HG03521 (cell line): Measurements from ENCODE around the gene CDH4.
"Not testable (repeated sequence)": the region's sequence is repeated elsewhere in the genome, so short reads cannot be mapped to it uniquely, and the experiment has no call there.

Experiments
- ATAC-seq: cut with Tn5 transposase; IDR thresholded peaks from one replicate; pipeline ENCODE4 v1.9.1; 2021; ENCODE audit warnings: mild to moderate bottlenecking, moderate library complexity; ENCODE audit not compliant: unreplicated experiment

Gene CDH4

DNA sequence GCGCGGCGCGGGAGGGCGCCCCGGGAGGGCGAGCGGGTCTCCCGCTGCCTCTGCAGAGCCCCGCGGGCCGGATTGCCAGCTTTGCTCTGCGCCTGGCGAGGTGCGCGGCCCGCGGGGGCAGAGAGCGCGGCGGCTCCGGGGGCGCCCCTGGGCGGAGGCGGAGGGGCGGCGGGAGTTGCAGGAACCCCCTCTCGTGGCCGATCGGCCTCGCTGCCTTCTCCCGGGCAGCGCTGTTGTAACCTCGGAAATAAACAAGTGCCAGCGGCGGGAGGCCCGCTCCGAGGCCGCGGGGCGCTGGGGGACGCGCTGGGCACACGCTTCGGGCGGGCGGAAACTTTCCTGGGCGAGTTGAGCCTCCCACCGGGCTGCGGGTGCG, 1.2 kb downstream of the CDH4 start:
- no peak for ATAC-seq

DNA sequence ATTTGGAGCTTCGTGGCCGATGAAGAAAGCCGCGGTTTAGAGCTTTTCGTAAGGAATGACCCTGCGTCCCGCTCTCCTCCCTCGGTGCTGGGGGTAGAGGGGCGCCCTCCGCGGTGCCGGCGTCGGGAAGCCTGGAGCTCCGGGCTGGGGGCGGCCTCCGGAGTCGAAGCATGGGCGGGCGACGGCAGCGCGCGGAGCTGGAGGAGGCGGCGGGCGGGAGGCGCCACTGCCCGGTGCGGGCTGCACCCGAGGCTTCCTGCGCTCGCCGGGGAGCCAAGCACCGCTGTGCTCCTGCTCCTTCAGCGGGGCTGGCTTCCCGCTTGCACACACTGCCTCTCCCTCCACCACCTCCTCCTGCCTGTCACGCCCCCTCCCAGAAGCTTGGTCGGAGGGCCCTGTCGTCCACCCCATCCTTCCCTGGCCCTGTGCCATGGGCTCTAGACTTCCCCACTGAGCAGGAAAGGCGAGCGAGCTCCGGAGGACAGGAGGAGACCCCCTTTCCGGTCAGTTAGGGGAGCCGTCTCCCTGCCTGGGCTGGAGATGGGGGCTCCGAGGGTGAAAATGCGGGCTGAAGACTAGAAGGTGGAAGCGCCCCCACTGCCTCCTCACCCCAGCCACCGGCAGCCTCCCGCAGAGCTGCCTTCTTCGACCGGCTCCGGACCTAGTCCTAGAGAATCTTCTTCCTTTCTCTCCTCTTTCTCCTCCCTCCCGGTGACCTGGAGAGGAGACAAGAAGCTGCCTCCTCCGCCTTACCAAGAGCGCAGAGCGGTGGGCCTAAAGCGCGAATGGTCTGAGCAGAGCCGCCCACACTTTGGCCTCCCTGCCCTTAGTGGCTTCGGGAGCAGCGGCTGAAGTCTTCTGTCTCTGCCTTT, 1.8 kb downstream of the CDH4 start:
- ATAC-seq = no peak

DNA sequence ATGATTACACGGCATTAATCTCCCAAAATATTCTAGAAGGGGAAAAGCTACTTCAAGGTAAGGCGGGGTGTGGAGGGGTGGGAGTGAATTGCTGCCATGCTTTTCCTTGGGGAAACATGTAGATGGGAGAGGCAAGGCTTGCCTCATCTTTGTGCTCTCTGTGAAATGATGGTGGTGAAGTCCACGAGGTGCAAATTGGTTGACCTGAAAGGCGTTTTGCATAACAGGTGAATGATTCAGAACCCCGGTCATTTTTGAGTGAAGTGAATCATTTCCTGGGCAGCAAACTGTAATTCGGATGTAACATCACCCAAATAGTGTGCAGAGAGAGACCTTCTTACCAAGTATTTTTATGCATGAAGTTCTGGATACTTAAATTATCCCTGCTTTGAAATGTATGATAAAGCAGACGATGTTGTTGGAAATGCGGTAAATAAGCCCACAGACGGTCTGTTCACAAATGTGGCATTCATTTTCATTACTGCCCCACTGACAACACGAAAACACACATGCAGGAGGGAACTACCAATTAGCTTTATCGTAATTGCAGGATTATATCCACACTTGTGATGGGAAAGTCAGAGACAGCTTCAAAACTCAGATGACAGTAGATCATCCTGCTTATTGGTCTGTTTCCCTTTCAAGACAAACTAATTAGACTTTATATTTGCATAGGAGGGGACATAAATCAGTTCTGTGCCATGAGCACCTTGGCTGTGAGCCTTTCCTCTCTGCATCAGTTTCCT, 3.0 kb downstream of the CDH4 start:
- no peak for ATAC-seq

DNA sequence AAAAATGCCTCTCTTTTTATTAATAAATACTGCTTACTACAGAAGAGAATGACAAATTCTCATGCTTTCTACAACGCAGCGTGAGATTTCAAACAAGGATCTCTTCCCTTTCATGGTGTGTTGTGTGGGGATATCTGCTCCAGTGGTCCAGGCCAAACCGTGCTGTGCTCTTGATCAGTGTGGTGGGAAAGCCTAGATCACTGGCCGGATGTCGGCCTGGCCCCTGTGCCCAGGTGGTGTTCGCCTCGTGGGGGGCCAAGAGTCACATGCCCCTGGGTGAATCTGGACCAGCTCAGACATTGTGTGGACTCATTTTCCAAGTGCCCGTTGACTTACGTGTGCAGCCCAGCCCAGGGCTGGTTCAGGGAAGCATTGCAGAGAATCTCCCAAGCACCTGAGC, 4.3 kb downstream of the CDH4 start:
- ATAC-seq = no peak

DNA sequence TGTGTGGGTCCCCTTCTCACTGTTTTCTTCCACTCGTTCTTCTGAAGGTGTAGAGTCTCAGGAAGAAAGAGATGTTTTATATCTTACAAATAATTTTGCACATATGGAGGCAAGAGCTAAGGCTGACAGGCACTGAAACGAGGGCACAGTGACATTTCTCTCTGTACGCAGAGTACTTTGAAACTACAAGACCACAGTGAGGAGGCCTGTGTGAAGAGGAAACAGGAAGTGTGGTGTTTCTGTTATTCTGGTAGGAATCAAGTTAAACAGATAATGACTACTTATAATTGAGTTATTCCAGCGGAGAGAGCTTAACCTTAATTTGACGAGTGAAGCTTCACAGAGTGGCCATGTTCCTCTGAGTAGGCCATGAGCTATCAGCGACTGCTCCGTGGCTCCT, 4.8 kb downstream of the CDH4 start:
- ATAC-seq = no peak

DNA sequence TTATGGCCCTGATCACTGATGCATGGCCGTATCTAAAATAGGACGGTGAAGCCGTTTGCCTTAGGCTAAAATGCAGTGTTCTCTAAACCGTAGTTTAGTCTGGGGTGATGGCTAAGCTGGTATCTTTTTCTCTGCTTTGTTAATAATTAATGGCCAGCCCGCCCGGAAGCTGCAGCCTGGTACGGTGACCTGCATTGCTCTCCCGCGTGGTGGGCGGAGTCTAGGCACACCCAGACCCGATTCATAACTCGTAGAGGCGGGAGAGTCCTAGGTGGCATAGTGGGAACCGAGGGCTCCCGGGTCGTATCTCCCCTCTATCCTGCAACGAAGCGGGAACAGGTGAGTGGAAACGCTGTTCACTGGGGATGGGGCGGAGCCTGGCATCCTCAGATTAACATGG, 5.5 kb downstream of the CDH4 start:
- ATAC-seq = no peak

DNA sequence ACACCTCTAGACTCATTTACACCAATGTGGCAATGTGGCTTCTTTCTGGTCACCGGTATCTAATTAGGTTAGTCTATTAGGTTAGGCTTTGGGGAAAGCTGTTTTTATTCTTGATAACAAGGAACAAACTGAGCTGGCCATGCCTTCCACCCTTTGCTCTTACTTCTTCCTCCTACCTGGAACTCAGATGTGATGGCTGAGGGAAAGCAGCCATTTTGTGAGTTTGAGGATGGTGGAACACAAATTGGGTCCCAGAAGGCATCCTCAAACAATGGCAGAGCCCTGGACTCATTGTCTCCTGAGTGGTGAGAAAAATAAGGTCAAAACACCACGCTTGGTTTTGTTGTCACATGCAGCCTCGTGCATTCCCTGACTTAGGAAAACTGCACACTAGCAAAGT, 7.7 kb downstream of the CDH4 start:
- ATAC-seq = no peak

DNA sequence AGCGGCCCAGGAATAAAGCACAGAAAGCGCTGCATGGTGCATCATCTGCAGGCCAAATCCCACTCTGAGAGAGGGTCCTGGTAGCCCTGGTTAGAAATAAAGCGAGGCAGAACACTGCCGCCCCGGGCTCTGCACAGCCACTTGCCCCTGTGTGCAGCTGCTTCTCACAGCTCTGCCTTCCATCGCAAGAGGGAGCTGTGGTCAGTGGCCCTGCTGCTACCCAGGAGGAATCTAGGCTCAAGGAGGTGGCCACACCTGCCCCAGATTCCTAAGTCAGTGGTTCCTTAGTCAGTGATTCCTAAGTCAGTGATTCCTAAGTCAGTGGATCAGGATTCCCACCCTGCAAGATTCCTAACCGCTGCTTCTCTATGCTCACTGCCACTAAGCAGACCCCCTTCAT, 8.8 kb downstream of the CDH4 start:
- no peak for ATAC-seq

DNA sequence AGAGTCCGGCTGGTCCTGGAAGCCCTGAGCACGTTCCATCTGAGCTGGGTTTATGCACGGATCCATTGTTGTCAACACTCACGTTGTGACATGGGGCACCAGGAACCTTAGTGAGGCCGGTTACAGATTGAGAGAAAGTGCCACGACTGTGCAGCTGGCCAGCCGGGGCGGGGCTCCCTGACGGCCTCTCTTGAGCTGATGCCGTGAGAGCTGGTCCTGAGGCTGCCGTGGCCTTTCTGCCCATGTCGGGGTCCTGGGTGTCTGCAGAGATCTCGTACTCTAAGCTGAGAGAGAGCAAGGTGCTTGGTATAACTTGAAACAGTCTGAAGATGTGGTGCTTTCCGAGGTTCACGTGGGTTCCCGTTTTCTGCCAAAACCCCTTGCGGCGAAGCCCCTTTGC, 10.0 kb downstream of the CDH4 start:
- ATAC-seq = no peak

DNA sequence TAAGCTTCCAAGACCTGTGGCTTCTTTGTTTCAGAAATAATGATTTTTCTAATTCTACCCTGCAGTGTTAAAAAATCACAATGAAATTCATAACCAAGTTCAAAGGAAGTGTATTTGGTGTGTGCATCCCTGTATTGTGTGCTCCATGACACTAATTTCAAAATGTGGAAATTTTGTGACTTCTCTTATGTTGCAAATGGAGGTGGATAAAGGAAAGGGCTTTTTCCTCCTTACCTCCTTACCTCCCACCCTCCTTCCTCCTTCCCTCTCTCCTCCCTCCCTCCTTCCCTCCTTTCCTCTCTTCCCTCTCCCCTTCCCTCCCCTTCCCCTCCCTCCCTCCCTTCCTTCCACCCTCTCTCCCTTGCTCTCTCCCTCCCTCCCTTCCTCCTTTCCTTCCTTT, 10.5 kb downstream of the CDH4 start:
- ATAC-seq = no peak

DNA sequence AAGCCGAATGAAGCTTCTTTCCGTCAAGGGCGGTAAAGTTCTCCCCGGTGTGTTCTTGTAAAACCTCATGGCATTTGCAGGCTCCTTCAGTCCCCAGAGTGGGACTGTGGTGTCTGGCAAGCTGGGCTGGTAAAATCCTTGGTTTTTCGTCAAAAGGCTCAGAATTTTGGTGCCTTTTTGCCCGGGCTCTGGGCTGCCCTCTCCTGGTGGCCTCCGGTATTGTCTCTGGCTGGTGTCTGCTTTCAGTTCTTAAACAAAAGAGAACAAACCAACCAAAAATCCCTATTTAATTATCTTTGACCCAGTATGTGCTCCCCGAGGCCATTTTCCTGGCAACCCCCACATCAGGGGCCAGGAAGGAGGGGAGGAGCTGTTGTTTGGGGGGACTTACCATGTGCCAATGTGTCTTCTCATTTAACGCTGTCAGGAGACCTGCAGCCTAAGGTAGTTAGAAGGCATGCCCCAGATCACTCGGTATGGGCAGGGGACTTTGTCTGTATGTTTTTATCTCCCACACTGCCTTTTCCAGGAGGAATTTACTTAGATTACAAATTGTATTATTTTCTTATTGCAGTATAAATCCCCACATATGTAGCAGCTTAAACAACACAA, 11.1 kb downstream of the CDH4 start:
- no peak for ATAC-seq

DNA sequence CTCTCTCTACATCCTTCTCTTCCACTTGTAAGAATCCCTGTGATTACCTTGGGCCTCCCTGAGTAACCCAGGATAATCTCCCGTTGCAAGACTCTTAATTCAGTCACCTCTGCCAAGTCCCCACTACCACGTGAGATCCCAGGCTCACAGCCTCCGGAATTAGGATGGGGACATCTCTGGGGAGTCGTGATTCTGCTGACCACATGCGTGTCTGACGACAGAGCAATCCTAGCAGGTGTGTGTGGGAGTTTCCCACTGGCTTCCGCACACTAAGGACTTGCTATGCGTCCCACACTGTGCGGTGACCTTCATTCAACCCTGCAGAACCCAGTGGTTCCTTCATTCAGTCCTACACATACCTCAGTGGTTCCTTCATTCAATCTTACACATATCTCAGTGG, 11.9 kb downstream of the CDH4 start:
- no peak for ATAC-seq

DNA sequence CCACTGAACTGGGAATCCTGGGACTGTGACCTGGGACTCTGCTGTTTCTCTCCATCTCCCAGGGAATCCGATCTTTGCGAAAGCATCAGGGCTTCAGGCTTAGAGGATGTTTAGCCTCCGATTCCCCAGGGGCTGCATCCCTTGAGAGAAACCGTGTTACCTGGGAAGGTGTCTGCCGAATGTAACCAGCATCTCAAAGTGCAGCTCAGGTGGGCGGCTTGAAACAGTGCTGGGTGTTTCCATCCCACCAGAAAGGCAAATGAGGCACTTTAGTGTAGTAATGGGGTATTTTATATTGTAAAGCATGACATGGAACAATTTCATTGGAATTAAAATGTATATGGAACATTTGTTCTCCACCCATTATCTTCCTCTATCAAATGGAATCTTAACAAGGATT, 15.2 kb downstream of the CDH4 start:
- ATAC-seq = no peak

DNA sequence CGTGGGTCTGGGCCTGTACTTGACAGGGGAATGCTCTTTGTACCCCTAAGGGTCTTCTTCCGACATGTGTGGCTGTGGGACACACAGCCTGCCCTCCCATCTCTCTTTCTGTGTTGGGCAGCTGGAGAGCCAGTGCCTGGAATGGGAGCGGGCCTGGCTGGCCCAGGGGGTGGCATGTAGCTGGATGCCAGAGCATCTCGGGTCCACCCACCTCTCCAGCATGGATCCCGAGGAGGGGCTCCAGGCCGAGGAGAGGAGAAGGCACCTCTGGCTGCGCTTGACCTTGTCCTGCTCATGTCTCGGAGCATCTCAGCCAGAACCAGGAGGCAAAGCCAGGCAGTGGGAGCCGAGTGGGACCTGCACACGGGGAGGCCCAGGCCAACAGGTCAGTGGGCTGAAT, 16.0 kb downstream of the CDH4 start:
- ATAC-seq = no peak

DNA sequence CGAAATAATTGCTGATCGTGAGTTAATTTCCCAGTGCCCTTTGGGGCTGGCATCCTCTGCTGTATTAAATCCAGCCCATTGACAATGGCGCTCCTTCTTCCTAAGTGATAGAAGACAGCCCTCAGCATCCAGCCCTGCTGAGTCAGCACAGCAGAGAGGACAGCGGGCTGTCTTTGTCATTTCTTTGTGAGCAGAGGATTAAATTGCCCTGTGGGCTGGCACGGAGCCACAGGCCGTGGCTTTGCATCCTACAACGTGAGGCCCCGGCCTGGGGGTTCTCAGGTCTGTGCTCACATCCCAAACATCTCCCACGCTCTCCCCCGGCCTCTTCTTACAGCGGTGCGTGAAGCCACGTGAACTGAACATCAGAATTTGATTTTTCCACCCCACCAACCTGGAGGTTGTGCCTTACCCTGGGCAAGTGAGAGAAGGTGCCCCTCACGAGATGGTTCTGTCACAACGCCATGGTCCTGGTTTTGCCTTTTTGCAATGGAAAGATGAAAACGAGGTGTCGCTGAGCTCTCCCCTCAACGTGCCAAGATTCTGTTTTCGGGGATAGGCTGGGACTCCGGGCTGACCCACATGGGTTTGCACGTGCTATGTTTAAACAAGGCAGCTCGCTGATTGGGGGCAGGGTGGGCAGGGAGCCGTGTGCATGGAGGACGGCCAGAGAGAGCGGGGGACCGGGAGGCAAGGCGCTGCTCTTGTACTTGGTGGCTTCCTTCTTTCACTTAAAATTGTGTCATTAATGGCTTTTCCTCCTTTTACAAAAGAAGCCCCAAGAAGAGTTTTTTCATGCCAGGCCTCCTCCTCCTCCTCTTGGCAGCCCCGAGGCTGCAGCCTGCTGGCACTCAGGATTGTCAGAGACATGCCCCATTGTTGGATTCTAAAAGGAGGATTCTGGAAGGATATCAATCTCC, 19.5 kb downstream of the CDH4 start:
- no peak for ATAC-seq

DNA sequence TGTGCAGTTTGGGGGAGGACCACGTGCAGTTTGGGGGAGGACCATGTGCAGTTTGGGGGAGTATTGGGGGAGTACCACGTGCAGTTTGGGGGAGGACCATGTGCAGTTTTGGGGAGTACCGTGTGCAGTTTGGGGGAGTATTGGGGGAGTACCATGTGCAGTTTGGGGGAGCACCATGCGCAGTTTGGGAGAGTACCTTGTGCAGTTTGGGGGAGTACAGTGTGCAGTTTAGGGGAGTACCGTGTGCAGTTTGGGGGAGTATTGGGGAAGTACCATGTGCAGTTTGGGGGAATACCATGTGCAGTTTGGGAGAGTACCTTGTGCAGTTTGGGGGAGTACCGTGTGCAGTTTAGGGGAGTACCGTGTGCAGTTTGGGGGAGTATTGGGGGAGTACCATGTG, 21.0 kb downstream of the CDH4 start:
- ATAC-seq = not testable (repeated sequence)

DNA sequence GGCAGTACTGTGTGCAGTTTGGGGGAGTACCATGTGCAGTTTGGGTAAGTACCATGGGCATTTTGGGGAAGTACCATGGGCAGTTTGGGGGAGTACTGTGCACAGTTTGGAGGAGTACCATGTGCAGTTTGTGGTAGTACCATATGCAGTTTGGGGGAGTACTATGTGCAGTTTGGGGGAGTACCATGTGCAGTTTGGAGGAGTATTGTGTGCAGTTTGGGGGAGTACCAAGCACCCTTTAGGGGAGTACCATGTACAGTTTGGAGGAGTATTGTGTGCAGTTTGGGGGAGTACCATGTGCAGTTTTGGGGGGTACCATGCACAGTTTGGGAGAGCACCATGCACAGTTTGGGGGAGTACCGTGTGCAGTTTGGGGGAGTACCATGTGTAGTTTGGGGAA, 21.6 kb downstream of the CDH4 start:
- ATAC-seq = not testable (repeated sequence)

DNA sequence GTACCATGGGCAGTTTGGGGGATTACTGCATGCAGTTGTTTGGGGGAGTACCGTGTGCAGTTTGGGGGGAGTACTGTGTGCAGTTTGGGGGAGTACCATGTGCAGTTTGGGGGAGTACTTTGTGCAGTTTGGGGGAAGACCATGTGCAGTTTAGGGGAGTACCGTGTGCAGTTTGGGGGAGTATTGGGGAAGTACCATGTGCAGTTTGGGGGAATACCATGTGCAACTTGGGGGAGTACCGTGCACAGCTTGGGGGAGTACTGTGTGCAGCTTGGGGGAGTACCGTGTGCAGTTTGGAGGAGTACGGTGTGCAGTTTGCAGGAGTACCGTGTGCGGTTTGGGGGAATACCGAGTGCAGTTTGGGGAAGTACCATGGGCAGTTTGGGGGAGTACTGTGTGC, 22.3 kb downstream of the CDH4 start:
- no peak for ATAC-seq

DNA sequence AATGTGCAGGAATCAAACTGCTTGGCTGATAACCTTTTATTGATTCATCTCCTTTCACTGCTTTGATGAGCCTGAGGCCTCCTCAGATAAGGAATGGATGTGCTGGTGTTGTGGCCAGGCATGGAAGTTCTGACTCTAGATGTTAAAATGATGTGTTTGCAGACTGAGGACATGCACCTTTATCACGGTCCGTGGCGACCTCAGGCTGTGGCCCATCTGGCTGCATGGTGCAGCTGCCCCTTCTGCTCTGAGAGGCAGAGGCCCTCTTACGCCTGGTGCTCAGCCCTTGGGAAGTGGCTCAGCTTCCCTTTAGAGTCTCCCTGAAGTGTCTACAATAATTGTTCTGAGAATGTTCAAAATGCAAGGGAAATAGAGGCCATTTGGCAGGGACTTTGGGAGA, 26.2 kb downstream of the CDH4 start:
- no peak for ATAC-seq

DNA sequence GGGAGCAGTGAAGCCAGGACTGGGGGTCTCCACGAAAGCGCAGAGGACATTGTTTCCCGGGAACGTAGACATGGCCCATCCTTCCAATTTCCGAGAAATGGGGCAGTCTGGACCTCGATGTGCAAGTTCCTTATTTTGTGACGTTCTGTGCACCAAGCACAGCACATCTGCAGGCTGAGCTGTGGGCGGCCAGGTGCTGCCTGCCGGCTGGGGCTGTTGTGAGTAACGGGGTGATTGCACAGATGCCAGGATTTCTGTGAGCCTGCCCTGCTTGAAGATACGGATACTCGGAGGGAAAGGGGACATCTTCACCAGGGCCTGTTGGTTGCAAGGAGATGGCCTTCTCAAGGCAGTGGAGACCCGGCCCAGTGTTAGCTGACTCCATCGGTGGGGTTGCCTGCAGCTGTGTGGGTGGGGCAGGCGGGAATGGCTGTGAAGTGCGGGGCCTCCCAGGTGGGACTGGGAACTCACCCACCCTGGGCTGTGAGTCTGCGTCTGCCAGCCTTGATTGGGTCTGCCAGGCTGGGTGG, 27.6 kb downstream of the CDH4 start:
- ATAC-seq = no peak
